Measurements from ENCODE around the gene LOXL1.
A peak's percentile ranks its signal among the peaks of the same experiment; 100 is the strongest.

LOXL1 gene

DNA sequence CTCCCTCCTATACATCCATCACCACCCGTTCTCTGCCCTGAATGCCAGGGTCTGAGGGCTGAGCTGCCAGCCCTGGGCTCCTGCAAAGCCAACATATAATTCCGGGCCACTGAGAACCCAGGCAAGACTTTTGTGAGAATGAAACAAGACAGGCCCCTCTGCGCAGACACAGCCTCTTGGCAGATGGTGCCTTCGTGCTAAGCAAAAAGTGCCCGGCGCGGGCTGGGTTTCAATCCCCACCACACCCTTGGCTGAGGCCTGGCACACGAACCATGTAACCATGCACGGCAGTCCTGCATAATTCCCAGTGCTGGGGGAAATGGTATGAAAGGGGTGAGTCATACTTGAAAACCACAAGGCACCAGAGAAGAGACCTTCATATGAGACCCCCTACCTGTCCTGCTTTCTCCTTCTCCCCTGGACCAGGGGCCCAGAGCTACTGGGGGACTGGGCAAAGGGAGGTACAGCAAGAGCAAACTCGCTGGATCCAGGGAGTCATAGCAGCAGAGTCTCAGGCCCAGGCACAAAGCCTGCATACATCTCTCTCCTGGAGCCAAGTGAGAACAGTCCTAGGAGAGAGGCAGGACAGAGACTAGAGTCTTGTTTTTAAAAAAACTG is 26.1 kb upstream of the LOXL1 start:
- no peak for DNase-seq (ENCODE audit: low read depth)

- no peak for DNase-seq (ENCODE audit: low read depth)
Observed at GRCh38 chr15:73901126-73901810, 25.0 kb upstream of the LOXL1 start.

DNA sequence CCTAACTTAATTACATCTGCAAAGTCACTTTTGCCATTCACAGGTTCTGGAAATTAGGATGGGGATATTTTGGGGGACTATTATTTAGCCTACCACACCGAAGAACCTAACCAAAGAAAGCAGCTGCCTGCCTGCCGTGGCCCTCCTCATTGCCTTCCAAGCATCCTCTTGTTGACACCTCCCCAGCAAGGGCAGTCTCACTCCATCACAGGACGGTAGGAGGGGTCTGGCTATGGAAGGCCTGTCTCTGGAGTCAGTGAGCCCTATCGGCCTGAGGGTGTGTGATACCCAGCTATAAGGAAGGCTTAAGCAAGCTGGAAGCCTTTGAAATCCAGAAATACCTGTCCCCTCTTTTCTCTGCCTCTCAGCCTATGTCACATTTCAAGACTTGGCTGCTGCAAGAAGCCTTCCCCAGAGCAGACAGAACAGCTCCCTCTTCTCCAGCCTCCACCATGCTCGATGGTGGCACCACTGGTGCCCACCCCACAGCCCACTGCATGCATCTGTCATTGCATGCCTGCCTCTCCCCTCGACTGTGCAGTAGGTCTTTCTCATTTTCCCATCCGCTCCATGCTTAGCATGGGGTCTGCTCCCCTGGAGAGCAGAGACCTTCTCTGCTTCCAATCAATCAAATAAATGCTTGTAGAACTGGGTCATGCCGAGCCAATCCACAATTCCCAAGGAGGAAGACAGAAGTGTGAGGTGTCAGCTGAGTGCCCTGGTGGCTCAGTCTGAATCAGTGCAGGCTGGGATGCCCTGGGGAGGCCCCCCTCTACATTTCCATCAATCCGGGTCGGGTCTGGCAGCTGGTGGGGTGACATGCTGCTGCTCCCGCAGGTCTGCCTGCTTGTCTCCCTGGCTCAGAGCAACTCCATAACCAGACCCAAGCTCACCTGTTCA is 23.9 kb upstream of the LOXL1 start:
- no peak for DNase-seq (ENCODE audit: low read depth)

- no peak for DNase-seq (ENCODE audit: low read depth)
Observed at GRCh38 chr15:73904026-73904815, 22.0 kb upstream of the LOXL1 start.

DNA sequence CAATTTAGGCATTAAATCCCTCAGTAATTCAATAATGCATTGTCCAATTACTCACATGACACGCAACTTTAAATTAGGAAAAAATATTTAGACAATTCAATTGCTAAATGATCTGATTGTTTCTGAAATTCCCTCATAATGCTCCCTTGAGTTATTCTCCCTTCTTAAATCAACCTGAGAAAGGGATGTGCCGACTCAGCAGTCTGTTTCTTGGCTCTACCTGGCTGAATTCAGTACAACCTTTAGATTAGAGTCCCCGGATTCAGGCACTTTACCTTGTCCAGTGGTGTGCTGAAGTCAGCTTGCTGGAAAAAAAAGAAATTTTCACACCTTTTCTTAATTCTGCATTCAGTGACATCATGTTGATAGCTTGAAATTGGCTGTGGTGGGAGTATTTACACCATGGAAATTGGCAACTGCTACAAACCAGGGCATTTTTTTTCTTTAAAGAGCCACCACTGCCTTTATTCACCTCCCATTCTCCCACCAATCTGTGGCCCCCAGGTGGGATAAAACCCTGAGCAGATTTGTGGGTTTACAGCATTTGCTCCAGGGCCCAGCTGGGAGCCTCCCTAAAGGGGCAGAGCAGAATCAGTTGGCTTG is 20.9 kb upstream of the LOXL1 start:
- no peak for DNase-seq (ENCODE audit: low read depth)

DNA sequence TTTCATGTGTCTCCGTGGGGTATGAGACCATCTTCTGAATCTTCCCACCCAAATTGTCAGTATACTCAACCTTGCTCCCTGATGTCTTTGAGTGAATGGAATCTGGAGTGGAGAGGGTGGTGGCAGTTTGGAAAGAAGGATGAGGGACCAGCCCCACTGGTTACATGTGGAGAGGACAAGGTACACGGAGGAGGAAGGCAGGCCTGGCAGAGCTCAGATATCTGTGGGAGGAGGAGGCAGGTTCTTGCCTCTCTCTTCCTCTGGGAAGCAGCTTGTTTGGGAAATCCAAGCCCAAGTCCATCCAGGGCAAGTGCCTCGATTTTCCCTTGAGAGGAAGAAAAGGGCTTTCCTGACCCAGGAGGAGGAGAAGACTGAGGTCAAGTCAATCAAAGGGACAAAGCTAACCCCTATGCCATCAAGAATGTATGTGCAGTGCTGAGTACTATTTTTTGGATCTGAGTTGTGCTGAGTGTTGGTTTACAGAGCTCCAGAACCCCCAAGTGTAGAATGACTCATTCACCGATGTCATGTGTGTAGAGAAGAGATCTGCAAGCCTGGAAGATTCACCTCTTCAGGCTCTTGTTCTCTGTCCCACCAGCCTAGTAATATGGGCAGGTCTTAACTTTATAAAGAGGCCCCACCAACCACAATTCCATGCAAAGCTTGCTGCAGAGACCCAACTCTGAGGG is 19.8 kb upstream of the LOXL1 start:
- no peak for DNase-seq (ENCODE audit: low read depth)

- no peak for DNase-seq (ENCODE audit: low read depth)
Observed at GRCh38 chr15:73907035-73907408, 19.2 kb upstream of the LOXL1 start.

GRCh38 chr15:73908030-73908821 is 18.0 kb upstream of the LOXL1 start:
- DNase-seq (ENCODE audit: low read depth), result peak; percentile 50

DNA sequence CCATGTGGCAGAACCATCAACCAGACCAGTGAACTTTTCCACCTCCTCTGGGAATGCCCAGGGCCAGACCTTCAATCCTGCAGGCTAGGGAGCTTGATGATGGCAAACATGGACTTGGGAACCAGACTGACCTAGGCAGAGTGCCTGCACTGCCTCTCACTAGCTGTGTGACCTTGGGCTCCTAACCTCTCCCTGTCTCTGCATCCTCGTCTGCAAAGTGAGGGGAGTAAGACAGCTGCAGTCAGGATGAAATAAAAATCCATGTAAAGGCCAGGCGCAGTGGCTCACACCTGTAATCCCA is 17.5 kb upstream of the LOXL1 start:
- no peak for DNase-seq (ENCODE audit: low read depth)

DNA sequence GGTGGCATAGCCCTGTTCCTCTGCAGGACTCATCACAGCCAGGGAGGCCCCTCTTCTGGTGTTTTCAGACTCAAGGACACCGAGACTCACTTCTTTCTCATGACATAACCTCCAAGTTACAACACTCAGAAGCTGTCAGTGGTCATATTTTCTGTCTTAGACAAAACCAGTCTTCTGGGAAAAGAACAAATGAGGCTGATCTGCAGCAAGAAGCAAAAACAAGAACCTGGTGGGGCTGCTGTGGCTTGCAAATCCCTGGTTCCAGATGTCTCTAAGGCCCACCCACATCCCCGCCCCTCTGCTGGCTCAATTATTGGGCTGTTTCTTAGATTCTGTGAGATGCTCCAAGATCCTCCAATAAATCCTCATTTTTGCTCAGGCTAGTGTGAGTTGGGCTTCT is 16.6 kb upstream of the LOXL1 start:
- no peak for DNase-seq (ENCODE audit: low read depth)

GRCh38 chr15:73910522-73911303 is 15.5 kb upstream of the LOXL1 start:
- no peak for DNase-seq (ENCODE audit: low read depth)

- DNase-seq (ENCODE audit: low read depth), result no peak
Observed at GRCh38 chr15:73912030-73912596, 14.1 kb upstream of the LOXL1 start.

GRCh38 chr15:73914145-73914544 is 12.1 kb upstream of the LOXL1 start:
- DNase-seq (ENCODE audit: low read depth), result no peak

- DNase-seq (ENCODE audit: low read depth), result no peak
Observed at GRCh38 chr15:73915082-73915481, 11.2 kb upstream of the LOXL1 start.

- DNase-seq (ENCODE audit: low read depth), result no peak
Observed at GRCh38 chr15:73918784-73919183, 7.5 kb upstream of the LOXL1 start.

DNA sequence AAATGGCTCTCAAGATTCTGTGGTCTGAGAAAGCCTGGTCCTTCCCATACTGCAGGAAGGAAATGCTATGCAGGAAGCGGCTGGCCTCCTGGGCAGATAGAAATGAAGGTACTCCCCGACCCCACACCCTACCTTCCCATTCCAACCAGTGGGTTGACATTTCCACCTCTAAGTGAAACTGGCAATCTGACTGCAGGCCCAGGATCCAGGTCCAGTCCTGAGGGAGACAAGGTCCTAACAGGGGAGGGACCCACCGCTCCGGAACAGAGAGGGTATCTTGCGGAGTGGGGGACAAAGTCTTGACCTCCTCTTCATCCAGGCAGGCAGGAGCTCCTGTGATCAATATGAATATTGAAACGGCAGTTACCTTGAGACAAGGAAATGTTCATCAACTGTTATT is 6.6 kb upstream of the LOXL1 start:
- no peak for DNase-seq (ENCODE audit: low read depth)

- DNase-seq (ENCODE audit: low read depth), result no peak
Observed at GRCh38 chr15:73921254-73921925, 4.9 kb upstream of the LOXL1 start.

- no peak for DNase-seq (ENCODE audit: low read depth)
Observed at GRCh38 chr15:73922186-73923151, 3.8 kb upstream of the LOXL1 start.

Data from stimulated activated CD8-positive, alpha-beta memory T cell treated with anti-CD3 and anti-CD28 coated beads, Interleukin-15, amount 100 ng/mL, for 24 hours (primary cell).